Ascending aorta (tissue), 2 donors: ENCODE measurements around the gene BCAP29. TPM values are rescaled to one million over a fixed set of nuclear protein-coding genes. Genes with fewer than 3 reads are reported as not detected.

Source experiments
- DNase-seq, 2 donors: peaks; one replicate each; pipeline ENCODE4 v3.0.0-alpha.2; 2019; ENCODE audit warnings: low spot score in 2 of 2
- H3K27ac ChIP-seq, 2 donors: fragments of 200-600 bp; sonication (generic); one replicate each; pipeline ENCODE4 v1.5.1; 2016 to 2017; ENCODE audit warnings: mild to moderate bottlenecking in 1 of 2
- H3K27me3 ChIP-seq: fragments of 200-600 bp; sonication (generic); one replicate; pipeline ENCODE4 v1.5.1; 2017
- H3K36me3 ChIP-seq, 2 donors: fragments of 200-600 bp; sonication (generic); one replicate each; pipeline ENCODE4 v1.5.1; 2016
- H3K4me1 ChIP-seq, 2 donors: fragments of 200-600 bp; sonication (generic); one replicate each; pipeline ENCODE4 v1.5.1; 2016 to 2017; ENCODE audit warnings: mild to moderate bottlenecking in 1 of 2
- H3K4me3 ChIP-seq, 2 donors: fragments of 200-600 bp; sonication (generic); one replicate each; pipeline ENCODE4 v1.5.1; 2016 to 2017; ENCODE audit warnings: mild to moderate bottlenecking in 1 of 2
- H3K9me3 ChIP-seq, 2 donors: fragments of 200-600 bp; sonication (generic); one replicate each; pipeline ENCODE4 v1.5.1; 2016
- CTCF ChIP-seq, 3 experiments: fragments of 200-600 bp in 2 of 3; fragments of 450-650 bp in 1 of 3; sonication (generic) in 2 of 3; IDR thresholded peaks; one replicate each; pipeline ENCODE4 v1.5.1; 2016 to 2019; ENCODE audit warnings: antibody characterized with exemption in 3 of 3, mild to moderate bottlenecking in 1 of 3, moderate library complexity in 1 of 3
- intact Hi-C: fragments of 100-400 bp; cut with DNase I; formaldehyde crosslinking; loops from one replicate; pipeline ENCODE4 v1.15.1; 2023
- total RNA-seq: library from RNA; depleted of rRNA; stranded (reverse); fragments of >200 nt; gene quantifications from one replicate; pipeline ENCODE4 v1.1.0, GENCODE V29; 2016

The BCAP29 gene
- total RNA-seq, 1 donor from 2014 or later, result 73.2 TPM

- DNase-seq, result no peak
These were observed 36.6 kb upstream of the BCAP29 start for GRCh38 chr7:107543338-107543993.

GRCh38 chr7:107544848-107545591 is 35.0 kb upstream of the BCAP29 start:
- Histone ChIP-seq H3K4me3 (no peak overlapping the region), H3K9me3 (peaks cover 0 to 15% of the 10 kb centered on the region in 2 donors), H3K4me1 (no peaks in the 10 kb centered on the region), H3K27ac (no peak overlapping the region), H3K36me3 (peaks cover 24 to 47% of the 10 kb centered on the region in 2 donors), H3K27me3 (no peaks in the 10 kb centered on the region)
- intact Hi-C loops, result no loop called here
- no peak for DNase-seq
- TF ChIP-seq CTCF (IDR thresholded peaks at IDR 0.05), result no peak

More at GRCh38 chr7:107543338-107543993, 36.6 kb upstream of the BCAP29 start:
- intact Hi-C loops, result no loop called here
- H3K27ac ChIP-seq, result no peak overlapping the region
- H3K36me3 ChIP-seq, result peaks cover 30 to 47% of the 10 kb centered on the region in 2 donors
- no peaks in the 10 kb centered on the region for H3K27me3 ChIP-seq
- H3K4me3 ChIP-seq, result no peak overlapping the region
- peaks cover 0 to 15% of the 10 kb centered on the region in 2 donors for H3K9me3 ChIP-seq
- H3K4me1 ChIP-seq, result no peaks in the 10 kb centered on the region
- TF ChIP-seq CTCF (IDR thresholded peaks at IDR 0.05), result no peak

- intact Hi-C loops, result loop anchor here (5.0 kb wide), 1 partner anchor 75 kb away; no protein-coding TSS in a partner anchor
- no peak overlapping the region for H3K27ac ChIP-seq
- no peaks in the 10 kb centered on the region for H3K4me1 ChIP-seq
- no peak overlapping the region for H3K4me3 ChIP-seq
- H3K27me3 ChIP-seq, result no peaks in the 10 kb centered on the region
- peaks cover 20 to 42% of the 10 kb centered on the region in 2 donors for H3K36me3 ChIP-seq
- no peak for DNase-seq
- no peak for TF ChIP-seq CTCF (IDR thresholded peaks at IDR 0.05)
- no peaks in the 10 kb centered on the region for H3K9me3 ChIP-seq
These were observed 28.1 kb upstream of the BCAP29 start for GRCh38 chr7:107551936-107552335.

GRCh38 chr7:107555893-107556292 is 24.2 kb upstream of the BCAP29 start:
- Histone ChIP-seq H3K4me3 (no peak overlapping the region), H3K4me1 (peaks cover 3% of the 10 kb centered on the region in 2 donors), H3K27ac (no peak overlapping the region), H3K9me3 (no peaks in the 10 kb centered on the region), H3K27me3 (no peaks in the 10 kb centered on the region), H3K36me3 (peaks cover 20 to 36% of the 10 kb centered on the region in 2 donors)
- DNase-seq, result no peak
- intact Hi-C loops, result no loop called here
- TF ChIP-seq CTCF (IDR thresholded peaks at IDR 0.05), result no peak

GRCh38 chr7:107559864-107560263 is 20.2 kb upstream of the BCAP29 start:
- DNase-seq, result no peak
- Histone ChIP-seq H3K9me3 (no peaks in the 10 kb centered on the region), H3K36me3 (peaks cover 8 to 24% of the 10 kb centered on the region in 2 donors), H3K27ac (peak overlapping the region; percentile 43), H3K27me3 (no peaks in the 10 kb centered on the region), H3K4me3 (no peak overlapping the region), H3K4me1 (peaks cover 3 to 13% of the 10 kb centered on the region in 2 donors)
- intact Hi-C loops, result loop anchor here (5.0 to 10.0 kb wide), 3 partner anchors 98 to 182 kb away; partner anchors contain the start of gene CBLL1
- no peak for TF ChIP-seq CTCF (IDR thresholded peaks at IDR 0.05)
